Skeletal muscle satellite cell (primary cell): ENCODE data around the gene GAB3.

Source experiments
- H3K27me3 ChIP-seq: 2 replicates; pipeline ENCODE4 v1.7.0; 2013; ENCODE audit warnings: low read length; ENCODE audit not compliant: control insufficient read depth, insufficient read depth
- H3K36me3 ChIP-seq: 2 replicates; pipeline ENCODE4 v1.7.0; 2013; ENCODE audit warnings: mild to moderate bottlenecking, control low read depth, low read length; ENCODE audit not compliant: insufficient read depth
- H3K4me1 ChIP-seq: 2 replicates; pipeline ENCODE4 v1.7.0; 2013; ENCODE audit warnings: low read length; ENCODE audit not compliant: control insufficient read depth, insufficient read depth
- H3K4me2 ChIP-seq: 2 replicates; pipeline ENCODE4 v1.7.0; 2013; ENCODE audit warnings: mild to moderate bottlenecking, low read length
- H3K4me3 ChIP-seq: 2 replicates; pipeline ENCODE4 v1.7.0; 2013; ENCODE audit warnings: low read length
- H3K9ac ChIP-seq: 2 replicates; pipeline ENCODE4 v1.7.0; 2013; ENCODE audit warnings: mild to moderate bottlenecking, low read depth, low read length, moderate library complexity
- H3K9me3 ChIP-seq: replicated peaks from 2 replicates; pipeline ENCODE4 v1.7.0; 2013; ENCODE audit warnings: mild to moderate bottlenecking, control low read depth, low read length

Gene GAB3

DNA sequence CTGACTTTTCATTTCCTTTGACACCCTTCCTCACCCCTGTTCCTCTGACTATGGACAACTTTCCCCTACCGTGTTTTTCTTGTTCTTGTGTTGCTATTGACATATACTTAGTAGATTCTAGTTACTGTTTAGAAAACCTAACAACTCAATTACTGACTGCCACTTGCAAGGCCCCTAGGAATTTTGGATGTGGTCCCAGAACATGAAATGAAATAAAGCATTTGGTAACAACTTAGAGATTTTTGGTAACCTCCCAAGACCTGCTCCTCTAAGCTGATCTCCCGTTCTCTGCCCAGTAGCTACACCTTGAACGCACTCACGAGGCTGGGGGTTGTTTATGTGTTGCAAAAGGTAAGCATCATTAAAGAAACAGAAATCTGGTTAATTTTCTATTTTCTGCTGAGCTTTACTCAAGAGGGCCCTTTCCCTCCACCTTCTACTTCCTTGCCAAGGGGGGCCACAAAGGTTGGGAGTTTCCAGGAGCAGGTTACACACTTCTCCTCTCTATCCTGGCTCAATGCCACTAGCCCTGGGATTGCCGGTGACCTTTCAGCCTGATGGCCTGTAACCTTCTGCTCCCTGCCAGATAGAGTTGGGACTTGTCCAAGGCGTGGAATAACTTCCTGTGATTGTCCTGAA is 20.5 kb downstream of the GAB3 start:
- H3K4me3 ChIP-seq: no peak overlapping the region
- no peaks in the 10 kb centered on the region for H3K27me3 ChIP-seq
- H3K4me2 ChIP-seq: peak overlapping the region; percentile 28
- H3K4me1 ChIP-seq: peaks cover 96% of the 10 kb centered on the region
- H3K36me3 ChIP-seq: no peaks in the 10 kb centered on the region
- no peaks in the 10 kb centered on the region for H3K9me3 ChIP-seq
- no peak overlapping the region for H3K9ac ChIP-seq

- Histone ChIP-seq H3K36me3 (no peaks in the 10 kb centered on the region), H3K9me3 (no peaks in the 10 kb centered on the region), H3K4me3 (no peak overlapping the region), H3K27me3 (no peaks in the 10 kb centered on the region), H3K9ac (no peak overlapping the region), H3K4me1 (peaks cover 93% of the 10 kb centered on the region), H3K4me2 (no peak overlapping the region)
Observed at GRCh38 chrX:154729439-154729838, 21.4 kb downstream of the GAB3 start.

DNA sequence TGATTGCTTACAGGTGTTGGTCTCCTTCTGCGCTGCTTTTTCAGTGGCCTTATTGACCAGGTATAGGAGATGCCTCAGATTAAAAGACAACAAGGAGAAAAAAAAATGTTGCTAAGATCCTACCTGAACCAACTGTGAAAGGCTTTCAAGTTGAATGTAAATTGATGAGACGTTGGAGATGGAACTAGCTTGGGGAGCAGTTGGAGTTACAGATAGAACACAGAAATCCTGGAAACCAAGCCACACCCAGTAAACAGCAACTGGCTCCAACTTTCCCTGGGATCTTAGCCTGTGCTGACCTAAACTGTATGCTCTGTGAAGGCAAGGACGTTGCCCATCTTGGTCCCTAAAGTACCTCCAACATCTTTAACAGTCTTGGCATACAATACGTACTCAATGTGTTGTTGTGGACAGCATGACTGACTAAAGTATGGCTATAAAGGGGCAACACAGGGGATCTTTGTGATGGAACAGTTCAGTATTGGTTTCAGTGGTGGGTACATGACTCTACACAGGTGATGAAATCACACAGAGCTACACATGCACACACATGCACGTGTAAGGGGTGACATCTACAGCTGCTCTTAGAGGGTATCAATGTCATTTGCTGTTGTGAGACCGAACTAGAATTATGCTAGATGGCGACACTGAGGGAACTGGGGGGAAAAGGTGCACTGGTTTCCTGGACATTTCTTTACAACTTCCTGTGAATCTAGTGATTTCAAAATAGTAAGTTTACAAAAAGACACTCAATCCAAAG is 22.3 kb downstream of the GAB3 start:
- Histone ChIP-seq H3K4me2 (peak overlapping the region; percentile 49), H3K9me3 (no peaks in the 10 kb centered on the region), H3K4me1 (peaks cover 84% of the 10 kb centered on the region), H3K9ac (peak overlapping the region; percentile 59), H3K27me3 (no peaks in the 10 kb centered on the region), H3K36me3 (no peaks in the 10 kb centered on the region), H3K4me3 (no peak overlapping the region)

GRCh38 chrX:154727871-154728270 is 23.0 kb downstream of the GAB3 start:
- peaks cover 77% of the 10 kb centered on the region for H3K4me1 ChIP-seq
- peak overlapping the region; percentile 59 for H3K9ac ChIP-seq

GRCh38 chrX:154727418-154727817 is 23.5 kb downstream of the GAB3 start:
- peak overlapping the region; percentile 59 for H3K9ac ChIP-seq
- H3K27me3 ChIP-seq: no peaks in the 10 kb centered on the region
- no peak overlapping the region for H3K4me3 ChIP-seq
- no peaks in the 10 kb centered on the region for H3K9me3 ChIP-seq
- H3K36me3 ChIP-seq: no peaks in the 10 kb centered on the region
- H3K4me2 ChIP-seq: peak overlapping the region; percentile 49
- H3K4me1 ChIP-seq: peaks cover 73% of the 10 kb centered on the region

More at GRCh38 chrX:154727871-154728270, 23.0 kb downstream of the GAB3 start:
- H3K9me3 ChIP-seq: no peaks in the 10 kb centered on the region
- H3K4me3 ChIP-seq: no peak overlapping the region
- no peaks in the 10 kb centered on the region for H3K27me3 ChIP-seq
- no peaks in the 10 kb centered on the region for H3K36me3 ChIP-seq
- H3K4me2 ChIP-seq: peak overlapping the region; percentile 49

DNA sequence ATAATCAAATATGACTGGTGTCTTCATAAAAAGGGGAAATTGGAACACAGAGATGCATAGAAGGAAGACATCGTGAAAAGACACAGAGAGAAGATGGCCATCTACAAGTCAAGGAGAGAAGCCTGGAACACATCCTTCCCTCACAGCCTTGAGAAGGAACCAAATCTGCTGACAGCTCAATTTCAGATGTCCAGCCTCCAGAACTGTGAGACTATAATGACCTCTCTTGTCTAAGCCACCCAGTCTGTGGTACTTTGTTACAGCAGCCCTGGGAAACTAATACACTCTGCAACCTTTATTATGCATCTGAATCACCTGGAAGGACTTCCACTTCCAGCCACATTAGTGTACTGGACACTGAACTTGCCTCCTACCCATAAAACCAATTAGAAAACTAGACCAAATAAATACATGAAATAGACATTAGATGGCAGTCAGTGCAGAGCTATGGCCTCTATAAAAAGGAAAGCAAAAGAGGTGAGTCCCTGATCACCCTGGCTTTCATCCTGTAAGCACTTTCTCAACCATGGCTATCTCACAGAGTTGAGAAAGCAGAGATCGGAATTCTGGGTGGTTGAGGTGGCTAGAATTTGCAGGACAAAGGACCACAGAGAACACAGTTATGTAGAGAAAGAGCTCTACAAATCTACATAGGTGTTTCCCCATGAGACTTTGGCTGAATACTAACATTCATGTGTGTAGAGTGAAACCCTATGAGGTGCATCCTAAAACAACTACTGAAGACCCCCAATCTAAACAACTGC is 25.7 kb downstream of the GAB3 start:
- no peaks in the 10 kb centered on the region for H3K36me3 ChIP-seq
- peaks cover 53% of the 10 kb centered on the region for H3K4me1 ChIP-seq
- no peaks in the 10 kb centered on the region for H3K9me3 ChIP-seq
- H3K4me3 ChIP-seq: no peak overlapping the region
- H3K9ac ChIP-seq: no peak overlapping the region
- no peaks in the 10 kb centered on the region for H3K27me3 ChIP-seq
- peak overlapping the region; percentile 15 for H3K4me2 ChIP-seq

- Histone ChIP-seq H3K4me3 (no peak overlapping the region), H3K9me3 (no peaks in the 10 kb centered on the region), H3K4me2 (no peak overlapping the region), H3K4me1 (peaks cover 32% of the 10 kb centered on the region), H3K27me3 (no peaks in the 10 kb centered on the region), H3K9ac (no peak overlapping the region), H3K36me3 (no peaks in the 10 kb centered on the region)
Observed at GRCh38 chrX:154721155-154721554, 29.7 kb downstream of the GAB3 start.

DNA sequence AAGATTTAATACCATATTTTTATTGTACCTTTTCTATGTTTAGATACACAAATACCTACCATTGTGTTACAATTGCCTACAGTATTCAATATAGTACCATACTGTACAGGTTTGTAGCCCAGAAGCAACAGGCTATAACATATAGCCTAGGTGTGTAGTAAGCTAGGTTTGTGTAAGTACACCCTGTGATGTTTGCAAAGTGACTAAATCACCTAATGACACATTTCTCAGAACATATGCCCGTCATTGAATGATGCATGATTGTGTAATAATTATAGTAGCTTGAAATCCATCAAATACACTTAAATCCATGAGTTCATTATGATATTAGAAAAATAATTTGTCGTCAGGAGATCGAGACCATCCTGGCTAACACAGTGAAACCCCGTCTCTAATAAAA is 30.8 kb downstream of the GAB3 start:
- Histone ChIP-seq H3K4me2 (no peak overlapping the region), H3K4me3 (no peak overlapping the region), H3K27me3 (no peaks in the 10 kb centered on the region), H3K4me1 (peaks cover 21% of the 10 kb centered on the region), H3K36me3 (no peaks in the 10 kb centered on the region), H3K9ac (no peak overlapping the region), H3K9me3 (no peaks in the 10 kb centered on the region)

GRCh38 chrX:154719132-154719675 is 31.7 kb downstream of the GAB3 start:
- H3K27me3 ChIP-seq: no peaks in the 10 kb centered on the region
- no peaks in the 10 kb centered on the region for H3K36me3 ChIP-seq
- peak overlapping the region; percentile 37 for H3K4me2 ChIP-seq
- H3K9me3 ChIP-seq: no peaks in the 10 kb centered on the region
- peaks cover 18% of the 10 kb centered on the region for H3K4me1 ChIP-seq
- no peak overlapping the region for H3K9ac ChIP-seq
- no peak overlapping the region for H3K4me3 ChIP-seq

GRCh38 chrX:154718616-154719015 is 32.3 kb downstream of the GAB3 start:
- H3K9me3 ChIP-seq: no peaks in the 10 kb centered on the region
- no peaks in the 10 kb centered on the region for H3K36me3 ChIP-seq
- H3K27me3 ChIP-seq: no peaks in the 10 kb centered on the region
- H3K4me3 ChIP-seq: no peak overlapping the region
- H3K4me2 ChIP-seq: no peak overlapping the region
- no peak overlapping the region for H3K9ac ChIP-seq
- peaks cover 18% of the 10 kb centered on the region for H3K4me1 ChIP-seq

- Histone ChIP-seq H3K9ac (no peak overlapping the region), H3K4me1 (peaks cover 24% of the 10 kb centered on the region), H3K36me3 (no peaks in the 10 kb centered on the region), H3K4me2 (no peak overlapping the region), H3K27me3 (no peaks in the 10 kb centered on the region), H3K9me3 (no peaks in the 10 kb centered on the region), H3K4me3 (no peak overlapping the region)
Observed at GRCh38 chrX:154717824-154718223, 33.1 kb downstream of the GAB3 start.
